ENCODE data around the gene CYFIP1.

- TF ChIP-seq, protein P1, sequence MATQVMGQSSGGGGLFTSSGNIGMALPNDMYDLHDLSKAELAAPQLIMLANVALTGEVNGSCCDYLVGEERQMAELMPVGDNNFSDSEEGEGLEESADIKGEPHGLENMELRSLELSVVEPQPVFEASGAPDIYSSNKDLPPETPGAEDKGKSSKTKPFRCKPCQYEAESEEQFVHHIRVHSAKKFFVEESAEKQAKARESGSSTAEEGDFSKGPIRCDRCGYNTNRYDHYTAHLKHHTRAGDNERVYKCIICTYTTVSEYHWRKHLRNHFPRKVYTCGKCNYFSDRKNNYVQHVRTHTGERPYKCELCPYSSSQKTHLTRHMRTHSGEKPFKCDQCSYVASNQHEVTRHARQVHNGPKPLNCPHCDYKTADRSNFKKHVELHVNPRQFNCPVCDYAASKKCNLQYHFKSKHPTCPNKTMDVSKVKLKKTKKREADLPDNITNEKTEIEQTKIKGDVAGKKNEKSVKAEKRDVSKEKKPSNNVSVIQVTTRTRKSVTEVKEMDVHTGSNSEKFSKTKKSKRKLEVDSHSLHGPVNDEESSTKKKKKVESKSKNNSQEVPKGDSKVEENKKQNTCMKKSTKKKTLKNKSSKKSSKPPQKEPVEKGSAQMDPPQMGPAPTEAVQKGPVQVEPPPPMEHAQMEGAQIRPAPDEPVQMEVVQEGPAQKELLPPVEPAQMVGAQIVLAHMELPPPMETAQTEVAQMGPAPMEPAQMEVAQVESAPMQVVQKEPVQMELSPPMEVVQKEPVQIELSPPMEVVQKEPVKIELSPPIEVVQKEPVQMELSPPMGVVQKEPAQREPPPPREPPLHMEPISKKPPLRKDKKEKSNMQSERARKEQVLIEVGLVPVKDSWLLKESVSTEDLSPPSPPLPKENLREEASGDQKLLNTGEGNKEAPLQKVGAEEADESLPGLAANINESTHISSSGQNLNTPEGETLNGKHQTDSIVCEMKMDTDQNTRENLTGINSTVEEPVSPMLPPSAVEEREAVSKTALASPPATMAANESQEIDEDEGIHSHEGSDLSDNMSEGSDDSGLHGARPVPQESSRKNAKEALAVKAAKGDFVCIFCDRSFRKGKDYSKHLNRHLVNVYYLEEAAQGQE (IDR thresholded peaks at IDR 0.05; ENCODE audit: insufficient read depth in 1 of 2, low read depth in 2 of 2, low read length in 2 of 2), result no peak
- TF ChIP-seq FOXP2 (optimal IDR thresholded peaks at IDR 0.05; ENCODE audit: borderline replicate concordance, extremely low read depth, extremely low read length, insufficient read depth) (no peak), SIN3A (IDR thresholded peaks at IDR 0.05; ENCODE audit: borderline replicate concordance, insufficient read depth, low read length) (no peak), TAF1 (IDR thresholded peaks at IDR 0.05; ENCODE audit: borderline replicate concordance, insufficient read depth, low read length) (no peak)
Measured at GRCh38 chr15:22956978-22957260, 23.2 kb downstream of the CYFIP1 start.
